Measurements from ENCODE around the gene CHID1. TPM values are rescaled to one million over a fixed set of nuclear protein-coding genes. Genes with fewer than 3 reads are reported as not detected.

CHID1 gene
- total RNA-seq, 2 experiments from 2014 or later = 30.6 to 71.1 TPM

GRCh38 chr11:858762-859339 is 51.8 kb downstream of the CHID1 start:
- CTCF ChIA-PET (ENCODE audit: unreplicated experiment) = no interaction called here

GRCh38 chr11:858053-858761 is 52.4 kb downstream of the CHID1 start:
- Histone ChIP-seq H3K4me1 (ENCODE audit: insufficient read depth, low read length, poor library complexity, severe bottlenecking) (peaks cover 5% of the 10 kb centered on the region), H3K36me3 (ENCODE audit: insufficient read depth, low read length) (no peaks in the 10 kb centered on the region), H4K20me1 (ENCODE audit: insufficient read depth, low read length) (no peaks in the 10 kb centered on the region), H3K79me2 (ENCODE audit: insufficient read depth, low read depth, low read length) (no peaks in the 10 kb centered on the region), H3K27ac (ENCODE audit: low read depth, low read length, poor library complexity, severe bottlenecking) (no peak overlapping the region), H3K4me2 (ENCODE audit: low read length) (no peak overlapping the region), H2AFZ (ENCODE audit: low read length) (no peak overlapping the region), H3K4me3 (ENCODE audit: low read depth, low read length, poor library complexity, severe bottlenecking) (no peak overlapping the region), H3K9me3 (ENCODE audit: low read length) (no peaks in the 10 kb centered on the region), H3K9me2 (ENCODE audit: insufficient read depth, low read length) (no peaks in the 10 kb centered on the region)
- ChIA-PET CTCF (ENCODE audit: unreplicated experiment) (no interaction called here), POLR2A (interaction anchor here (0.6 kb wide), 1 partner anchor 9 kb away, joined by 3 read pairs; no protein-coding TSS in a partner anchor)
- TF ChIP-seq CTCF (conservative IDR thresholded peaks at IDR 0.05; ENCODE audit: low read length) (no peak), EZH2phosphoT487 (IDR thresholded peaks at IDR 0.05; ENCODE audit: borderline replicate concordance, low read depth, low read length) (no peak)
- BruUV-seq (replicated peaks) = no TSS peak
- intact Hi-C loops (cut with micrococcal nuclease; ENCODE audit: unreplicated experiment) = no loop called here
- no peak for DNase-seq (ENCODE audit: low spot score)

More at GRCh38 chr11:858762-859339, 51.8 kb downstream of the CHID1 start:
- DNase-seq (ENCODE audit: low spot score) = no peak
- TF ChIP-seq CTCF (conservative IDR thresholded peaks at IDR 0.05; ENCODE audit: low read length) (no peak), EZH2phosphoT487 (IDR thresholded peaks at IDR 0.05; ENCODE audit: borderline replicate concordance, low read depth, low read length) (no peak)
- POLR2A ChIA-PET = no interaction called here
- H2AFZ ChIP-seq (ENCODE audit: low read length) = no peak overlapping the region
- no peak overlapping the region for H3K4me3 ChIP-seq (ENCODE audit: low read depth, low read length, poor library complexity, severe bottlenecking)
- no peaks in the 10 kb centered on the region for H3K79me2 ChIP-seq (ENCODE audit: insufficient read depth, low read depth, low read length)
- H3K4me2 ChIP-seq (ENCODE audit: low read length) = no peak overlapping the region
- no peaks in the 10 kb centered on the region for H4K20me1 ChIP-seq (ENCODE audit: insufficient read depth, low read length)
- BruUV-seq (replicated peaks) = no TSS peak
- no peaks in the 10 kb centered on the region for H3K9me3 ChIP-seq (ENCODE audit: low read length)
- peaks cover 5% of the 10 kb centered on the region for H3K4me1 ChIP-seq (ENCODE audit: insufficient read depth, low read length, poor library complexity, severe bottlenecking)
- no peaks in the 10 kb centered on the region for H3K36me3 ChIP-seq (ENCODE audit: insufficient read depth, low read length)
- no peak overlapping the region for H3K27ac ChIP-seq (ENCODE audit: low read depth, low read length, poor library complexity, severe bottlenecking)
- no peaks in the 10 kb centered on the region for H3K9me2 ChIP-seq (ENCODE audit: insufficient read depth, low read length)
- intact Hi-C loops (cut with micrococcal nuclease; ENCODE audit: unreplicated experiment) = no loop called here

GRCh38 chr11:856397-856796 is 54.2 kb downstream of the CHID1 start:
- no peak for TF ChIP-seq EZH2phosphoT487 (IDR thresholded peaks at IDR 0.05; ENCODE audit: borderline replicate concordance, low read depth, low read length)
- TF ChIP-seq CTCF (conservative IDR thresholded peaks at IDR 0.05; ENCODE audit: low read length) = no peak
- Histone ChIP-seq H3K4me3 (ENCODE audit: low read depth, low read length, poor library complexity, severe bottlenecking) (no peak overlapping the region), H3K4me2 (ENCODE audit: low read length) (no peak overlapping the region), H3K27ac (ENCODE audit: low read depth, low read length, poor library complexity, severe bottlenecking) (no peak overlapping the region), H3K9me3 (ENCODE audit: low read length) (no peaks in the 10 kb centered on the region), H4K20me1 (ENCODE audit: insufficient read depth, low read length) (no peaks in the 10 kb centered on the region), H3K36me3 (ENCODE audit: insufficient read depth, low read length) (no peaks in the 10 kb centered on the region), H3K4me1 (ENCODE audit: insufficient read depth, low read length, poor library complexity, severe bottlenecking) (peaks cover 5% of the 10 kb centered on the region), H2AFZ (ENCODE audit: low read length) (no peak overlapping the region), H3K79me2 (ENCODE audit: insufficient read depth, low read depth, low read length) (no peaks in the 10 kb centered on the region), H3K9me2 (ENCODE audit: insufficient read depth, low read length) (no peaks in the 10 kb centered on the region)
- ChIA-PET POLR2A (no interaction called here), CTCF (ENCODE audit: unreplicated experiment) (interaction anchor here (0.9 kb wide), 1 partner anchor 11 kb away, joined by 3 read pairs; no protein-coding TSS in a partner anchor)
- no TSS peak for BruUV-seq (replicated peaks)
- intact Hi-C loops (cut with micrococcal nuclease; ENCODE audit: unreplicated experiment) = no loop called here
- no peak for DNase-seq (ENCODE audit: low spot score)

Data from OCI-LY7 (cell line).